HG02763 (cell line): Measurements from ENCODE around the gene GFOD2.
"Not testable (repeated sequence)": the region's sequence is repeated elsewhere in the genome, so short reads cannot be mapped to it uniquely, and the experiment has no call there.

Source experiments
- ATAC-seq: cut with Tn5 transposase; IDR thresholded peaks from one replicate; pipeline ENCODE4 v1.9.1; 2021; ENCODE audit warnings: mild to moderate bottlenecking, moderate library complexity; ENCODE audit not compliant: unreplicated experiment

GFOD2 gene, protein sequence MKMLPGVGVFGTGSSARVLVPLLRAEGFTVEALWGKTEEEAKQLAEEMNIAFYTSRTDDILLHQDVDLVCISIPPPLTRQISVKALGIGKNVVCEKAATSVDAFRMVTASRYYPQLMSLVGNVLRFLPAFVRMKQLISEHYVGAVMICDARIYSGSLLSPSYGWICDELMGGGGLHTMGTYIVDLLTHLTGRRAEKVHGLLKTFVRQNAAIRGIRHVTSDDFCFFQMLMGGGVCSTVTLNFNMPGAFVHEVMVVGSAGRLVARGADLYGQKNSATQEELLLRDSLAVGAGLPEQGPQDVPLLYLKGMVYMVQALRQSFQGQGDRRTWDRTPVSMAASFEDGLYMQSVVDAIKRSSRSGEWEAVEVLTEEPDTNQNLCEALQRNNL

DNA sequence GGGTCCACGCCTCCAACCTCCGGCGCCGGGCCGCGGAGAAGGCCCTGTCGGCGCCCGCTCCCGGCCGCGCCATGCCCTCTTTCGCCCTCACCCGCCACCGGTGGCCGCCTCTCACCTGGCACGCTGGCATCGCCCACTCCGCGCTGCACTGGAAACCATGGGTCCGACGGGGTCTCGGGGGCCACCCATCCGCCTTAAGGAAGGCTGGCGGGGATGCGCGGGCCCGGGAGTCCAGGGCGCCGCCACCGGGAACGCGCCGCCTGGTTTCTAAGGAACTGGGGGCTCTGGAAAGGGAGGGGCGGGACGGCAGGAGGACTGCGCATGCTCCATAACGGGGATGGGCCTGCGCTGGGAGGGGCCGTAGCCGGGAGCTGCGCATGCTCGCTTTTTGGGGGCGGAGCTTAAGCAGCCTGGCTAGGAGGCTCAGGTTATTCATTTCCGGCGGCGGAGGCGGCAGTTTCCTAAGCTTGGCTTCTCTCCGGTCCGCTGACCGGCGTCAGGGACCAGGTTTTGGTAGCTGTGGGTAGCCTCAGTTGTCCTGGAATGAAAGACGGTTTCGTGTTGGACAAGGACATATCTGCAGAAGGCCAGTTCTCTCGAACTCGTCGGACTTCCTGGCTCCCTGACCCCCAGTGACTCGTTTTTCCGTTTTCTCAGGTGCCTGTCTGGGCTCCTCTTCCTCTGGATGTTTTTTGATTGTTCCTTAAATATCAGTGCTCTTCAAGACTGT is at the start of gene GFOD2:
TSS of gene GFOD2 (minus strand) at position 269 of the 730 bp plus-strand sequence. CDS start 33,601 bp downstream, outside the sequence.
- ATAC-seq: peak; percentile 90

DNA sequence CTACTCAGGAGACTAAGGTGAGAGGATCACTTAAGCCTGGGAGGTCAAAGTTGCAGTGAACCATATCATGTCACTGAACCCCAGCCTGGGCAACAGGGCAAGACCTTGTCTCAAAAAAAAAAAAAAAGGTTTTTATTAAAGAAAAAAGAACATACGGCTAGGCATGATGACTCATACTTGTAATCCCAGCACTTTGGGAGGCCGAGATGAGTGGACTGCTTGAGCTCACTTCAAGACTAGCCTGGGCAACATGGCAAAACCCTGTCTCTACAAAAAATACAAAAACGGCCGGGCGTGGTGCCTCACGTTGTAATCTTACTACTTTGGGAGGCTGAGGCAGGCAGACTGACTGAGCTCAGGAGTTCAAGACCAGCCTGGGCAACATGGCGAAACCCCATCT is 48.8 kb upstream of the GFOD2 start:
- no peak for ATAC-seq

DNA sequence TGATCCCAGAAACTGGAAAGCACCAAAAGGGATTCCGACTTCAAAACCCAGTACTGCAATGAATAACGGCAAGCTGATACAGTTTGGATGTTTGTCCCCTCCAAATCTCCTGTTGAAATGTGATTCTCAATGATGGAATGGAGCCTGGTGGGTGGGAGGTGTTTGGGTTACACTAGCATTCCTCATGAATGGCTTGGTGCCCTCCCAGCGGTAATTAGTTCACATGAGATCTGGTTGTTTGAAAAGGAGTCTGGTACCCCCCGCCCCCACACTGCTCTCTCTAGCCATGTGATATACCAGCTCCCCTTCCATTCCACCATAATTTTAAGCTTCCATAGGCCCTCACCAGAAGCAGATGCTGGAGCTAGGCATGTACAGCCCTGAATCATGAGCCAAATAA is 47.2 kb upstream of the GFOD2 start:
- no peak for ATAC-seq

DNA sequence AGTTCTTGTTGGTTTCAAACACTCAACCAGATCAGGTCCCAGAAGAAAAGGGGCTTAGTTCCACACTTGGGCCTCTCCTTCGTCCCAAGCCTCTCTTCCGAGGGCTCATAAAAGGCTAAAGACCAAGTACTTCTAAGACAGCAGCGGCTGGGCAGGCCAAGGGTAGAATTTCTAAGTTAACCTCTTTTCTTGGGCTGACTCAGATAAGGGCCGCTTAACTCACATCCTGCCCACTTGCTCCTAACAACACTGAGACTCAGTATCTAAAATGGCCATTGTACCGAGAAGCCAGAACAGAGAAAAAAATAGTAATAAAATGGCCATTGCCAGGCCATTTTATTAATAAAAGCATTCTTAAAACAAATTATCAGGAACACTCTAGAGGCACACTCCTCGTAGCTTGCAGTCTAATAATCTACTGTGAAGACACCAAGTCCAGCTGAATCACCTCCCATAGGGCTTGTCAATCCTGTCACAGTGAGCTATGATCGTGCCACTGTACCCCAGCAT is 45.1 kb upstream of the GFOD2 start:
- no peak for ATAC-seq

DNA sequence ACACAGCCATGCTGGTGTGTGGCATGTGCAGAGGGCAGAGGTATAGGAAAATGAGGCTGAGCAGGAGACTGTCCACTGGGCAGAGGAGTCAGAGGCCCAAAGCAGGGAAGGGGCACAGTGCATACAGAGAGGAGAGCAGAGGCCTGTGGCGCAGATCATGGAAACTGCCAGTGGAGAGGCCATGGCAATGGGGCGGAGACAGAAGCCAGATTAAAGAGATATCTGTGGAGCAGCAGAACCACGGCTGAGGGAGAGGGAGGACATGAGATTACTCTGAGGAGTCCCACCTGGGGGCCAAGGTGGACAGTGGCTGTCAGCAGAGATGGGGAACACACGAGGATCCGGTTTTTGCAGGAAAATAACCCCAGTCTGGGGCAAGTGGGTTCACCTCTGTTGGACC is 44.0 kb upstream of the GFOD2 start:
- no peak for ATAC-seq

DNA sequence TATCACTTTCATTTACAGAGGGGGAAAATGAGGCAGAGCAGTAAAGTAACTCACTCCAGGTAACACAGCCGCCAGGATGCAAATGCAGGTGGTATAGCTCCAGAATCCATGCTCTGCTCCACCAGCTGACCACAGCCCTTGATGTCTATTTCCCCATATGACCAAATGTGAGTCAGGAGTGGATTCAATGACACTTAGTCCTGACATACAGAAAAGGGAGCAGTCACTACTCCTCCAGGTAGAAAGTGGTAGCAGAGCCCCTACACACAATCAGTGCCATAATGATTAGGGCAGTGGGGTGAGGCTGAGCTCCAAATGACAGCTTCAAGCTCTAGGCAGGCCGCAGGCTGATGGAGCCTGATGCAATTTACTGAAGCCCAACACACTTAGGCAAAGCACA is 43.3 kb upstream of the GFOD2 start:
- no peak for ATAC-seq

DNA sequence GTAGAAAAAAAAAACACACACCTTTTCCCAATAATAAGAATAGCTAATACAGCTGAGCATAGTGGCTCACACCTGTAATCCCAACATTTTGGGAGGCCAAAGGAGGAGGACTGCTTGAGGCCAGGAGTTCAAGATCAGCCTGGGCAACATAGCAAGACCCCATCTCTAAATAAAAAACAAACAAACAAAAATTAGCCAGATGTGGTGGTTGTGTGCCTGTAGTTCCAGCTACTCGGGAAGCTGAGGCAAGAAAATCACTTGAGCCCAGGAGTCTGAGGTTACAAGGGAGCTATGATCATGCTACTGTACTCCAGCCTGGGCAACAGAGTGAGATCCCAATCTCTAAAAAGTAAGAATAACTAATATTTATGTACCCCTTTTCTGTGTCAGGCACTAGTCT is 42.8 kb upstream of the GFOD2 start:
- no peak for ATAC-seq

DNA sequence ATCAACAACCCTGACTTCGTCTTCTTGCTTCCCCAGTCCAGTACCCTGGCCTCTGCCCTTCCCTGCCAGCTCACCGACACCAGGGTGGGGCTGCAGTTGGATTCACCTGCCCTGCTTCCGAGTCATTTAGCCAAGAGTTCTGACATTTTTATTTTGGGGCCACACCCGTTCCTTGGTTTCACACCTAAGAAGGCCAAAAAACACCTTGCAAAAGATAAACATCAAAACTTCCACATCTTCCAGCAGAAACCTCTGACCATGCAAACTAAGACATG is 41.8 kb upstream of the GFOD2 start:
- no peak for ATAC-seq

DNA sequence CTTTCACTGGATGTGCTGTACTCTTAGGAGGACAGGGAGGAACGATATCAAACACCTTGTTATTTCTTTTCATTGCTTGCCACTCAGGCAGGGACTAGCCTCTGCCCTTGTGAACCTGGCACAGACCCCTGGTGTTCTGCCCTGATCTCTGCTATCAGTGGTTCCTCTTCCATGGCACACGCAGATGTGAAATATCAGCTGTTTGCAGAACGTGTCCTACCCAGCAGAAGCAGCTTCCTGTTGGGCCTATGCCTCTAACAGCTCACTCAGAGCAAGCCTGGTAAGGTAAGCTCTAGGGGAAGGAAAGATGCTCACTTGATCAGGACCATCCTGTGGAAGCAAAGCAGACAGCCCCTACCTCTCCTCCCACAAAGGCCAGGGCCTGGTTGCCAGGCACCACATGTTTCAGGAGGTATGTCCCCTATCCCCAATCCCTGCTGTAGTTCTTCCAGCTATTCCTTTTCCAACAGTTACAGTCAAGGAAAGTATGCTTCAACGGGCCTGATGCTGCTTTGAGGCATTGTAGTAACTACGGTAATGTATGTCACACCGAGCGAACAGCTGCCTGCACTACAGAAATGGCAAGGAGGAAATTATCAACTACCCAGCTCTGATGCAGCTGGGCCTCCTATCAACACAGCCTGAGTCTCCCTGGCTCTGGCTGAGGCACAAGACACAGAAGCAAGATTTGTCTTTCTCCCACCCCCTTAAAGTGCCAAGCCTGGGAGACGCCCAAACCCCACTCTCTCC is 41.3 kb upstream of the GFOD2 start:
- ATAC-seq: no peak

DNA sequence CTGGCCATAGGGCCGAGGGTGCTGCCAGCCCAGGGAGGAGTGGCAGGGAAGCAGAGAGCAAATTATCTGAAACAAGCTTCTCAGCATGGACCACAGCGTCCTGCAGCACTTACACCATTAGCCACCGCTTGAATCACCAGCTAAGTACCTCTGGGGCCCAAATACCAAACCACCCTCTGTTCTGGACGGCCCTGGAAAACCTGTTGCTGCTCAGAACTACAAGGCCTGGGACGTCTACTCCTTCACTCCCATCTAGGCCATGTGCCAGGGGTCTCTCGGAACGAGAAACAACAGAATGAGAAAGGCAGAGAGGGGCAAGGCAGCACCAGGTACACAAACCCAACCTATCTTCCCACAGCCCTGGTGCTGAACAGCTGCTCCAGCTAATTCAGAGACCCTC is 39.9 kb upstream of the GFOD2 start:
- no peak for ATAC-seq

DNA sequence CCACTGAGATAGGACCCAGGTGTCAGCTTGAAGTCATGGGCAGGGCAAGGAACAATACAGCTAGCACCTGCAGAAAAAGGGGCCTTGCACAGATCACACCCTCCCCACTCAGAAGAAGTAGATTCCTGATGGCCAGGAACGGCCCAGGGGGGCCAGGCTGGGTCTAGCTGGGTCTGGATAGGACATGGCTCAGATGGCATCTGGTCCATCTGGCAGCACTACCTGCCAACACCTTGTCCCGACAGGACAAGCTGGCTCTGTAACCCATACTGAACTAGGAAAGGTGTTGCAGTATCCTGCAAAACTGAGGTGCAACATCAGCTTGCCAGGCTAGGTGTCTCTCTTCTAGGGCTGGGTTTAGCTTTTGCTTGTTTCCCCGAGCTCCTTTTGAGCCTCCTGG is 38.9 kb upstream of the GFOD2 start:
- ATAC-seq: no peak

DNA sequence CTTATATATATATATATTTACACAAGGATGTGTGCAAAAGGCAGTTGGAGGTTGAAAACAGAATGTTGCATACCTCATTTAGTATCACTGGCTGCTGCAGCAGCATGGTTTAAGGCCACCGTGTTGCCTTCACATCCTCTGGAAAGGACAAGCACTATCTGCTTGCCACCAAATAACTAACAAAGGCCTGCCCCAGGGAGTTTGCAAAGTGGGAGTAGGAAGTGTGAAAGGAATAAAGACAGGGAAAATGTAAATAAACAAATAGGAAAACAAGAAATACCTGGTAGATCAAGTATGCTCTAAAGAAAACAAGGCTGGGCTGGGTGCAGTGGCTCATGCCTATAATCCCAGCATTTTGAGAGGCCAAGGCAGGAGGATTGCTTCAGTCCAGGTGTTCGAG is 33.5 kb upstream of the GFOD2 start:
- ATAC-seq: no peak

DNA sequence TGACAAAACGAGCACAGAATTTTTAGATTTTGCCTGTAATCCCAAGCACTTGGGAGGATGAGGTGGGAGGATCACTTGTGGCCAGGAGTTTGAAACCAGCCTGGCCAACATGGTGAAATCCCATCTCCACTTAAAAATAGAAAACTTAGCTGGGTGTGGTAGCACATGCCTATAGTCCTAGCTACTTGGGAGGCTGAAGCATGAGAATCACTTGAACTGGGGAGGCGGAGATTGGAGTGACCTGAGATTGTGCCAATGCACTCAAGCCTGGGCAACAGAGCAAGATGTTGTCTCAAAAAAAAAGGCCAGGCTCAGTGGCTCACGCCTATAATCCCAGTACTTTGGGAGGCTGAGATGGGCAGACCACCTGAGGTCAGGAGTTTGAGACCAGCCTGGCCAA is 32.2 kb upstream of the GFOD2 start:
- ATAC-seq: not testable (repeated sequence)

DNA sequence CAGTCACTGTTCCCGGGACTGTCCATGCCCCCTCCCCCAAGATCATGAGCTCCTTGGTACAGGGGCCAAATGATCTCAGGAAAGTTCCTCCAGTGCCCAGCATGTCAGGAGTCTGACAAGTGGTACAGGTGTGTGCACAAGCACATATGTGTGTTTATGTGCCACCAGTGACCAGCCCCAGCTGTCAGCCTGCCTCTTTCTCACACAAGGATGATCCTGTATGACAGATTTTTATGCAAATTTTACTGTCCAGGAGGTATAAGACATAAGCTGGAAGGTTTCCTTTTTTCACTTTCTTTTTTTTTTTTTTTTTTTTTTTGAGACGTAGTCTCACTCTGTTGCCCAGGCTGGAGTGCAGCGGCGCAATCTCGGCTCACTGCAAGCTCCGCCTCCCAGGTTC is 31.4 kb upstream of the GFOD2 start:
- peak; percentile 79 for ATAC-seq

DNA sequence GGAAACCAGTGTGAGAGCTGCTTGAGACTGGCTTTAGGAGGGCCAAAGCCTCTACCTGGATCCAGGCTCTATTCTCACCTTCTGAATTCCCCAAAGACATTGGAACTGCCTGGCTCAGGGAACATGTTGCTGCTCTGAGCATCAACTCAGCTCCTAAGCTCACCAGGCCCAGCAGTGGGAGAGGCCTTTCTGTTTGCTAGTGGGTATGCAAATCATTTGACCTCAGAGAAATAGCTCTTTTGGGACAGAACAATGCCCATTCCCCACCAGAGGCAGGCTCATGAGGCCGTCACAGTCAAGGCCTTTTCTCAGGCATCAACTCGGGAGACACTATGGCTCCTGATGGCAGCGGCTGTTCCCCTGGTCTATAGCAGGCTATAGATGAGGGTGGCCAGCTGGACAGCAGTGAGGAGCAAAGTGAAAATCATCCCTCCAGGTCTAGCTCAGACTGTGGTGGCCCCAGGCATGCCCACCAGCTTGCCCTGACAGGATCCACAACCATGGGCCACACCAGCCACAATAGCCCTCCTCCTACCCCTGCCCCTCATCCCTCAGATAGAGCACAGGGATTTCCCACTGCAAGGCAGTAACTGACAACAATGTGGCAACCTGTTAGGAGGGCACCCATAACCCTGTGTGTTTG is 30.4 kb upstream of the GFOD2 start:
- ATAC-seq: no peak

DNA sequence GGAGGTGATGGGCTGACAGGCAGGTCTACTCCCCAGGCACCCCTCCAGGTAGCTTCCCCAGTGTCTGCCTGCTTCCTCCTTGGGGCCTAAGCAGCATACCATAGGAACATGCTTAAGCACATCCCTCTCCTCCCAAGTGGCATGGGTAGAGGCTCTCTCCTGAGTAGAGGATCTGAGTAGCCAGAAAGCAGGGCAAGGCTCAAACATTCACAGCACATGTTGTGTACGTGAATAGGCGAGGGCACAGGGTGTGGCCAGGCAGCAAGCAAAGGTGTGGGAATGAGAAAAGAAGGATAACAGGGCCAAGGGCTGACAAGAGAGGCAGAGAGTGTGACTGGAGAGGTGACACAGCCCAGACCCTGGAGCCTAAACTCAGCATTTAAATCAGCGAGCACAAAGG is 29.7 kb upstream of the GFOD2 start:
- no peak for ATAC-seq

DNA sequence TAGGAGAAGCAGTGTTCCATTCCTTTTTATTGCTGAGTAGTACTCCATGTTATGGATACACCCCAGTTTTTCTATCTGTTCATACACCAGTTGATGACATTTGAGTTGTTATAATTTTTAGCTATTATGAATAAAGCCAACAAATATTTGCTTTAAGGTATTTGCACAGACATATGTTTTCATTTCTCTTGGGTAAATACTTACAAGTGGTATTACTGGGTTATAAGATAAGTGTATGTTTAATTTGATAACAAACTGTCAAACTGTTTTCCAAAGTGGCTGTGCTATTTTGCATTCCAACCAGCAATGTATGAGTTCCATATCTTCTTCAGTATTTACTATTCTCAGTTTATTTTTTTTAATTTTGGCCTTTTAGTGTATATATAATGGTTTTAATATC is 27.7 kb upstream of the GFOD2 start:
- ATAC-seq: no peak

DNA sequence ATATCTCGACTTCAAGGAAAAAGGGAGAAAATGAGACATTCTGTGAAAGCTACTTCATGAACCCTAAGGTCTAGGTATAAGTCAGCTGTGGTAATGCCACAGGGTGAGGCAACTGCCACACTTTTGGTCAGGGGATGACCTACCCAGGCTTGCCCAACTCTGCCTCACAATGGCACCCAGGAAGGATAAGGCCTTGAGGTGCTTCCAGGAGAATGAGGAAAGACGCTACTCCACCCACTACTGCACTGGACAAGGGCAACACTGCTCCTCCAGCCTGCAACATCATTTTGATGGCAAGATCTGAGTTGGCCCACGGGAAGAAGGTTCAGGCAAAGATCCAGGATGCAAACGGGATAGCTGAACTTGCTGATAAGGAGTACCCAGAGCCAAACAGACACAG is 22.0 kb upstream of the GFOD2 start:
- no peak for ATAC-seq

DNA sequence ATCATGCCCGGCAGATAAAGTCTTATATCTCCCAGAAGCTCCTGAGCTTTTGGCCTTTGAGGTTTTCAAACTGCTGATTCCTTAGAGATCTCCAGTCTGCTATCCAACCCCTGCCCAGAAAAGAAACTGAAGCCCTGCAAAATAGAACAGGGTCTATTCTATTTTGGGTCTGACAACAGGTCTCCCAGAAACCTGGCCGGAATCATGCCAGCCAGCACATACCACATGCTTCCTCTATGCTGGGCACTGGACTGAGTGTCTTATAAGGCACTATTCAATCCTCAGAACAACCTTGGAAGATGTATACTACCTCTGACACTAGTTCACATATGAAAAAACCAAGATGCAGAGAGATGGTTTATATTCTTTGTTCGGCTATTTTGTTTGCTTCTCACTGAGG is 21.3 kb upstream of the GFOD2 start:
- no peak for ATAC-seq

DNA sequence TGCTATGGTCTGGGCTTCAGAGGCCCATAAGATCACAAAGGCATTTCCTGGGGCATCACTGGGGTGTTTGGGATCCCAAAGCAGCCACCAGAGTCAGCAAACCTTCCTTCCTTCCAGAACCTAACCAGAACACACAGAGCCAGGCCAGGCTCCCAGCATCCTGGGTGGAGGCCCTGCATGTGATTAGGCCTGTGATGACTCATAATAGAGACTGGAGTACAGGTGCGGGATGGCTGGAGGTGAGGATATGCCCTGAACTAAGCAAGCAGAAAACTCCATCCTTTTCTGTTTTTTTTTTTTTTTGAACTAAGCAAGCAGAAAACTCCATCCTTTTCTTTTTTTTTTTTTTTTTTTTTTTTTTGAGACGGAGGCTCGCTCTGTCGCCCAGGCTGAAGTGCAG is 17.7 kb upstream of the GFOD2 start:
- no peak for ATAC-seq

DNA sequence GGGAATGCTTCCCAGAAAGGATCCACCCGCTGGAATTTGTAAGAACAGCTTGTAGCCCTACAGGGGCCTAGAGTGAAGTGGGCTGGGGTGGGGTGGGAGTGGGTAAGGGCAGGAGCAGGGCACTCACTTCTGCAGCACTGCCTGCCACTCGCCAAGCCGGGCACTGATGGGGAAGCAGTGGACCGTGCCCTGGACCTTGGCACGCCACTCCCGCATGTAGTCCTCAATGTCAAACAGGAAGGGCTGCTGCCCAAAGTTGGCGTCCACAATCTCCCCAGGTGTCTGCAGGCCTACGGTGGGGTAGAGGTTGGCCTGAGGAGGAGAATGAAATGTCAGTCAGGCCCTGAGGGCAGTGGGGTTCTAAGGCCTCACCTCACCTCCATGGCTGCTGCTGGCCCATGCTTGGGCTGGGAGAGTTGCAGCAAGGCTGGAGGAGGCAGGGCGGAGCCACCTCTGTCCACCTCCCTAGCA is 15.7 kb upstream of the GFOD2 start:
- no peak for ATAC-seq
